H1 (cell line): ENCODE measurements around the gene TM4SF18. TPM values are rescaled to one million over a fixed set of nuclear protein-coding genes. Genes with fewer than 3 reads are reported as not detected.

ENCODE experiments used
- CTCF ChIA-PET: fragments of 300-600 bp; sonication (Branson Sonifier 250); formaldehyde crosslinking; loops from one replicate; lab custom pipeline; 2021; ENCODE audit not compliant: partially characterized antibody; lab: Charles Lee
- POLR2A ChIA-PET: fragments of 300-600 bp; sonication (Branson Sonifier 250); formaldehyde crosslinking; loops from one replicate; lab custom pipeline; 2021; ENCODE audit warnings: inconsistent platforms; ENCODE audit not compliant: partially characterized antibody; lab: Charles Lee
- DNase-seq, 2 experiments: peaks; one replicate each; pipeline versions ENCODE4 v3.0.0 to v3.0.0-alpha.2; 2010 to 2022; ENCODE audit warnings: low spot score in 2 of 2, low read depth in 1 of 2, mixed read lengths in 1 of 2
- FAIRE-seq: peaks from 2 replicates; lab custom pipeline; 2011; peaks lifted over from hg19 to GRCh38; lab: Jason Lieb, UNC
- H2AFZ ChIP-seq: 2 replicates; pipeline ENCODE4 v1.8.1; 2012; ENCODE audit warnings: low read length, inconsistent platforms
- H2AK5ac ChIP-seq: 2 replicates; pipeline ENCODE4 v1.6.1; 2013; ENCODE audit warnings: low read depth, low read length
- H2BK120ac ChIP-seq: replicated peaks from 2 replicates; pipeline ENCODE3; 2013; ENCODE audit warnings: low read depth, low read length, inconsistent platforms
- H2BK12ac ChIP-seq: 2 replicates; pipeline ENCODE4 v1.6.1; 2013; ENCODE audit warnings: low read depth, low read length
- H2BK15ac ChIP-seq: 2 replicates; pipeline ENCODE4 v1.6.1; 2013; ENCODE audit warnings: low read length
- H2BK20ac ChIP-seq: 2 replicates; pipeline ENCODE4 v1.6.1; 2013; ENCODE audit warnings: low read length
- H2BK5ac ChIP-seq: 2 replicates; pipeline ENCODE4 v1.6.1; 2013; ENCODE audit warnings: low read depth, low read length
- H3K14ac ChIP-seq: 2 replicates; pipeline ENCODE4 v1.6.1; 2013; ENCODE audit warnings: inconsistent platforms; ENCODE audit not compliant: insufficient read length
- H3K18ac ChIP-seq: 2 replicates; pipeline ENCODE4 v1.6.1; 2013; ENCODE audit warnings: low read length; ENCODE audit errors: extremely low read depth
- H3K23ac ChIP-seq: 2 replicates; pipeline ENCODE4 v1.6.1; 2013; ENCODE audit warnings: inconsistent platforms; ENCODE audit not compliant: insufficient read length
- H3K23me2 ChIP-seq: 2 replicates; pipeline ENCODE4 v1.6.1; 2013; ENCODE audit warnings: low read depth, low read length
- H3K27ac ChIP-seq: 2 replicates; pipeline ENCODE4 v1.6.1; 2011; ENCODE audit warnings: low read depth, low read length, inconsistent platforms
- H3K27me3 ChIP-seq, 4 experiments: replicated peaks in 1 of 4; 1 replicate in 1 of 4; 2 replicates in 3 of 4; pipeline versions ENCODE4 v1.6.1 to v1.8.1; 2011 to 2013; ENCODE audit warnings: low read length in 3 of 4, mild to moderate bottlenecking in 3 of 4, inconsistent platforms in 2 of 4, mixed read lengths in 2 of 4, moderate library complexity in 1 of 4; ENCODE audit not compliant: control insufficient read depth in 3 of 4, insufficient read depth in 3 of 4; ENCODE audit errors: extremely low read depth in 1 of 4
- H3K36me3 ChIP-seq, 4 experiments: 2 replicates each; pipeline versions ENCODE4 v1.6.1 to v1.8.1; 2011 to 2013; ENCODE audit warnings: mild to moderate bottlenecking in 4 of 4, low read length in 3 of 4, moderate library complexity in 2 of 4, control low read depth in 1 of 4, inconsistent platforms in 1 of 4; ENCODE audit not compliant: insufficient read depth in 4 of 4, control insufficient read depth in 2 of 4
- H3K4ac ChIP-seq: replicated peaks from 2 replicates; pipeline ENCODE3; 2013; ENCODE audit warnings: low read length, low read depth, mixed read lengths, inconsistent platforms; ENCODE audit not compliant: insufficient read length
- H3K4me1 ChIP-seq, 4 experiments: replicated peaks in 1 of 4; 1 replicate in 1 of 4; 2 replicates in 3 of 4; pipeline versions ENCODE4 v1.6.1 to v1.8.1; 2011 to 2013; ENCODE audit warnings: low read length in 3 of 4, inconsistent platforms in 2 of 4, mixed read lengths in 1 of 4; ENCODE audit not compliant: insufficient read depth in 4 of 4, control insufficient read depth in 3 of 4
- H3K4me2 ChIP-seq, 2 experiments: 2 replicates each; pipeline versions ENCODE4 v1.6.1 to v1.8.1; 2011 to 2013; ENCODE audit warnings: low read depth in 2 of 2, low read length in 2 of 2, control low read depth in 1 of 2, inconsistent platforms in 1 of 2, mild to moderate bottlenecking in 1 of 2; ENCODE audit not compliant: insufficient read depth in 1 of 2
- H3K4me3 ChIP-seq, 4 experiments: fragments of 200-600, 300-600 bp in 1 of 4; sonication (generic), shearing (Covaris generic), sonication (Bioruptor Twin) in 1 of 4; 2 replicates each; pipeline versions ENCODE4 v1.5.1 to v1.8.1; 2011 to 2016; ENCODE audit warnings: low read length in 4 of 4, low read depth in 3 of 4, control low read depth in 2 of 4, inconsistent platforms in 2 of 4, mild to moderate bottlenecking in 2 of 4, mixed read lengths in 1 of 4, moderate library complexity in 1 of 4; ENCODE audit not compliant: insufficient read depth in 2 of 4; ENCODE audit errors: extremely low read depth in 1 of 4
- H3K56ac ChIP-seq: replicated peaks from 2 replicates; pipeline ENCODE3; 2013; ENCODE audit warnings: low read depth, mild to moderate bottlenecking, mixed read lengths, low read length, inconsistent platforms; ENCODE audit not compliant: insufficient read length
- H3K79me1 ChIP-seq: 2 replicates; pipeline ENCODE4 v1.6.1; 2013; ENCODE audit warnings: low read depth, low read length, control low read depth
- H3K79me2 ChIP-seq, 2 experiments: 2 replicates each; pipeline versions ENCODE4 v1.6.1 to v1.8.1; 2012 to 2013; ENCODE audit warnings: low read length in 2 of 2, mild to moderate bottlenecking in 2 of 2, inconsistent platforms in 1 of 2; ENCODE audit not compliant: insufficient read depth in 2 of 2, control insufficient read depth in 1 of 2
- H3K9ac ChIP-seq, 4 experiments: replicated peaks in 1 of 4; 1 replicate in 1 of 4; 2 replicates in 3 of 4; pipeline versions ENCODE4 v1.6.1 to v1.8.1; 2011 to 2013; ENCODE audit warnings: low read depth in 3 of 4, low read length in 3 of 4, control low read depth in 2 of 4, mild to moderate bottlenecking in 2 of 4, moderate library complexity in 2 of 4, inconsistent platforms in 1 of 4; ENCODE audit errors: extremely low read depth in 1 of 4
- H3K9me3 ChIP-seq, 2 experiments: 2 replicates each; pipeline versions ENCODE4 v1.6.1 to v1.8.1; 2012 to 2013; ENCODE audit warnings: mild to moderate bottlenecking in 2 of 2, moderate library complexity in 2 of 2, control low read depth in 1 of 2, inconsistent platforms in 1 of 2, low read depth in 1 of 2, low read length in 1 of 2, mixed read lengths in 1 of 2; ENCODE audit not compliant: insufficient read depth in 2 of 2
- H4K20me1 ChIP-seq, 2 experiments: replicated peaks in 1 of 2; 2 replicates each; pipeline versions ENCODE3 to v1.8.1; 2011 to 2013; ENCODE audit warnings: inconsistent platforms in 2 of 2, low read length in 2 of 2, mild to moderate bottlenecking in 1 of 2; ENCODE audit not compliant: insufficient read depth in 2 of 2, control insufficient read depth in 1 of 2
- H4K5ac ChIP-seq: 2 replicates; pipeline ENCODE4 v1.6.1; 2013; ENCODE audit warnings: low read length, low read depth, mixed read lengths, inconsistent platforms; ENCODE audit not compliant: insufficient read length
- H4K8ac ChIP-seq: 2 replicates; pipeline ENCODE4 v1.8.0; 2013; ENCODE audit warnings: mild to moderate bottlenecking, moderate library complexity, low read length, inconsistent platforms; ENCODE audit not compliant: insufficient read depth; ENCODE audit errors: extremely low read depth
- H4K91ac ChIP-seq: replicated peaks from 2 replicates; pipeline ENCODE3; 2013; ENCODE audit warnings: low read length, mixed read lengths, inconsistent platforms; ENCODE audit not compliant: insufficient read length
- ASH2L ChIP-seq: fragments of 200-600, 300-600 bp; sonication (generic); IDR thresholded peaks from one replicate; pipeline ENCODE4 v1.7.1; 2017; ENCODE audit warnings: low read length
- CBX8 ChIP-seq: fragments of 300-800, 300-1000 bp; sonication (generic); IDR thresholded peaks from 2 replicates; pipeline ENCODE4 v1.7.1; 2016; ENCODE audit warnings: low read depth, low read length, borderline replicate concordance
- CHD2 ChIP-seq: IDR thresholded peaks from 2 replicates; pipeline ENCODE4 v1.6.1; 2012; ENCODE audit warnings: low read length, improper control_type of control experiment
- CTBP2 ChIP-seq: IDR thresholded peaks from 2 replicates; pipeline ENCODE4 v1.7.0; 2011; ENCODE audit warnings: borderline replicate concordance, mild to moderate bottlenecking, moderate library complexity, mixed read lengths, low read length; ENCODE audit not compliant: insufficient read depth, insufficient read length
- EZH2 ChIP-seq: fragments of 200-600 bp; sonication (generic); IDR thresholded peaks from 2 replicates; pipeline ENCODE4 v1.7.1; 2012; ENCODE audit warnings: low read depth, mild to moderate bottlenecking, moderate library complexity, low read length, inconsistent platforms; ENCODE audit not compliant: severe bottlenecking
- GTF2F1 ChIP-seq: IDR thresholded peaks from 2 replicates; pipeline ENCODE4 v1.6.1; 2012; ENCODE audit warnings: low read depth, low read length, improper control_type of control experiment, borderline replicate concordance
- HDAC2 ChIP-seq, 2 experiments: fragments of 300-600 bp in 1 of 2; sonication (generic) in 1 of 2; IDR thresholded peaks; 2 replicates each; pipeline ENCODE4 v1.6.1; 2011 to 2012; ENCODE audit warnings: low read depth in 2 of 2, low read length in 2 of 2, mild to moderate bottlenecking in 2 of 2, moderate library complexity in 2 of 2, borderline replicate concordance in 1 of 2, inconsistent platforms in 1 of 2
- HDAC6 ChIP-seq: IDR thresholded peaks from one replicate; pipeline ENCODE4 v1.7.1; 2012; ENCODE audit warnings: low read depth, mild to moderate bottlenecking, inconsistent platforms, low read length, moderate library complexity
- JUND ChIP-seq: IDR thresholded peaks from 2 replicates; pipeline ENCODE4 v1.6.1; 2011; ENCODE audit warnings: mild to moderate bottlenecking, improper control_type of control experiment, low read length
- KDM1A ChIP-seq: fragments of 200-600, 300-600 bp; sonication (generic); IDR thresholded peaks from 2 replicates; pipeline ENCODE4 v1.7.1; 2016; ENCODE audit warnings: mild to moderate bottlenecking, low read length, borderline replicate concordance
- PHF8 ChIP-seq: fragments of 200-600 bp; sonication (generic); conservative IDR thresholded peaks from 2 replicates; pipeline ENCODE4 v1.7.1; 2012; ENCODE audit warnings: low read depth, mild to moderate bottlenecking, inconsistent platforms, low read length, moderate library complexity
- SP1 ChIP-seq: IDR thresholded peaks from 2 replicates; pipeline ENCODE4 v1.6.1; 2011; ENCODE audit warnings: low read depth, low read length
- TAF1 ChIP-seq: IDR thresholded peaks from 2 replicates; pipeline ENCODE4 v1.6.1; 2011; ENCODE audit warnings: mild to moderate bottlenecking, low read depth, low read length
- TBP ChIP-seq: IDR thresholded peaks from 2 replicates; pipeline ENCODE4 v1.6.1; 2011; ENCODE audit warnings: low read depth, low read length, improper control_type of control experiment
- TEAD4 ChIP-seq: IDR thresholded peaks from 2 replicates; pipeline ENCODE4 v1.6.1; 2012; ENCODE audit warnings: low read depth, low read length, inconsistent platforms, mixed read lengths
- WGBS, 2 experiments: shearing (Covaris generic) in 1 of 2; methylation state at CpG; one replicate each; pipeline versions ENCODE4 v1.1.6 to v1.1.7; 2013 to 2015; ENCODE audit warnings: low lambda C conversion rate in 2 of 2, mixed read lengths in 2 of 2, inconsistent platforms in 1 of 2, low coverage in 1 of 2, missing lambda C conversion rate in 1 of 2; ENCODE audit not compliant: insufficient replicate concordance in 2 of 2, insufficient coverage in 1 of 2, insufficient read length in 1 of 2; ENCODE audit errors: extremely low coverage in 1 of 2, missing lambda C conversion rate in 1 of 2; 5-methylcytosine and 5-hydroxymethylcytosine counted together
- polyA plus RNA-seq, 7 experiments: library from polyadenylated mRNA; depleted of rRNA in 3 of 7; stranded (reverse) in 5 of 7; unstranded in 2 of 7; fragments of >200 nt in 5 of 7; fragments of 200-250 nt in 2 of 7; gene quantifications; 1 replicate in 5 of 7; 2 replicates in 1 of 7; 4 replicates in 1 of 7; pipeline versions ENCODE4 v1.2.1 to v1.2.3, GENCODE V29; 2011 to 2013; ENCODE audit warnings: missing spikeins in 2 of 7, mixed read lengths in 2 of 7
- total RNA-seq: library from RNA; stranded (reverse); fragmentation: NEBNext Ultra II Directional; extraction: Animal tissue kit (Norgen Biotek cat#: 25700); gene quantifications from 2 replicates; pipeline ENCODE4 v1.2.1, GENCODE V29; 2021

The TM4SF18 gene
- total and polyA plus RNA-seq, 2 of the 8 experiments (the other 6 are each of a cell fraction or from before 2014, with no cell fraction given), result 2.9 to 13.6 TPM

DNA sequence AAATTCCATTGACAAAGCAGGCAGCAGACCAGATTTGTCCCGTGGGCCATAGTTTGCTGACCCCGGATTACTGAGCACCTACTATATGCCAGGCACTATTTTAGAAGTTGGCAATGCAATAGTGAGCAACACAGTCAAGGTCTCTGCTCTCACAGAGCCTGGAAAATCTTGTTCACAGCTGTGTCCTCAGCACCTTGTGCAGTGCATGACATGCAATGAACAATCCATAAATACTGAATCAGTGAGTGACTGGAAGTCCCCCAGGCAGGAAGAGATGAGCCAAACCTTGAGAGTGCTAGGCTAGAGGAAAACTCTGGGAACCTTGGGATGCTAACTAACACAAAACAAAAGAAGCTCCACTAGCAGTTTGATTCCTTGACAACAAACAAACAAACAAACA, 29.6 kb upstream of the TM4SF18 start:
- no peak for DNase-seq
- Histone ChIP-seq H4K8ac (no peak overlapping the region), H4K5ac (no peak overlapping the region), H4K20me1 (no peaks in the 10 kb centered on the region), H3K4me3 (no peak overlapping the region), H2BK12ac (no peak overlapping the region), H4K91ac (no peak overlapping the region), H3K4ac (no peak overlapping the region), H3K27me3 (no peaks in the 10 kb centered on the region), H3K79me2 (no peaks in the 10 kb centered on the region), H2BK120ac (no peak overlapping the region), H3K56ac (no peak overlapping the region), H3K4me2 (no peak overlapping the region), H3K36me3 (no peaks in the 10 kb centered on the region), H2BK20ac (no peak overlapping the region), H2BK5ac (no peak overlapping the region), H2BK15ac (no peak overlapping the region), H3K18ac (no peak overlapping the region), H3K27ac (no peak overlapping the region), H3K9ac (no peak overlapping the region)
- CTCF ChIA-PET, result interaction anchor here (0.5 to 3.7 kb wide), 9 partner anchors 10 to 445 kb away, joined by 3 to 20 read pairs (median 3); no protein-coding TSS in a partner anchor
- POLR2A ChIA-PET, result no interaction called here
- TF ChIP-seq TBP (no peak), KDM1A (no peak), HDAC2 (IDR thresholded peaks at IDR 0.05; ENCODE audit: borderline replicate concordance in 1 of 2, low read depth in 2 of 2, low read length in 2 of 2) (no peak), SP1 (no peak), HDAC6 (no peak), EZH2 (no peak), CHD2 (no peak), TEAD4 (no peak), ASH2L (no peak), CBX8 (no peak), PHF8 (no peak), TAF1 (no peak), CTBP2 (no peak), JUND (no peak), GTF2F1 (no peak)
- TF ChIP-seq, all 59 proteins: peak for 0
- Histone ChIP-seq H3K14ac (no peak overlapping the region), H2AFZ (no peak overlapping the region), H3K79me1 (no peaks in the 10 kb centered on the region), H3K4me1 (peaks cover 0 to 10% (median 0%) of the 10 kb centered on the region in 4 experiments; a peak in 1 of 7 replicates), H3K9me3 (no peaks in the 10 kb centered on the region), H2AK5ac (no peak overlapping the region), H3K23me2 (no peaks in the 10 kb centered on the region; the same call in 1 of the 2 replicates), H3K23ac (no peak overlapping the region)
- WGBS, 2 experiments, result 85% methylated on average over 2 of the region's 2 CpGs; no CpG with 5 or more reads in 1 of the 2 experiments
- FAIRE-seq, result peak; percentile 57
